ENCODE data around the gene RAB40B. TPM values are rescaled to one million over a fixed set of nuclear protein-coding genes. Genes with fewer than 3 reads are reported as not detected.

The RAB40B gene
- total and polyA plus RNA-seq, 2 donors (not counting 1 experiment from before 2014, with no cell fraction given), result 4.7 to 8.0 TPM

DNA sequence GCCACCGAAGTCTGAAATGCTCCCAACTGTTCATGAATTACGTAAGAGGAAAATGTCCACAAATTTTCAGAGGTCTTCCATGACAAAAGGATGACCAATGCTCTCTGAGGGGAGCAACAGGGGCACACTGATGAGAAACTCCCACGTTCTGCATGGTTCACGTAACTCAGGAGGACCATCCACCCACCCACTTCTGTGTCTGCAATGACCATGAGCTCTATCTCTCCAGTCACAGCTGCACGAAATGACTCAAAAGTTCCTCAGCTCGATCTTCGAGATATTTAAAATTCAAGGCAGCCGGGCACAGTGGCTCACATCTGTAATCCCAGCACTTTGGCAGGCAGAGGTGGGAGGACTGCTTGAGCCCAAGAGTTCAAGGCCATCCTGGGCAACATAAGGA lies 66.0 kb downstream of the RAB40B start:
- Histone ChIP-seq H3K9ac (ENCODE audit: low read length) (no peak overlapping the region), H3K4me2 (replicated peaks; ENCODE audit: low read depth, low read length, poor library complexity, severe bottlenecking) (no peak overlapping the region), H3K9me3 (ENCODE audit: control extremely low read depth in 1 of 3, control insufficient read depth in 2 of 3, insufficient read depth in 1 of 3, low read length in 2 of 3) (peaks cover 0 to 4% (median 0%) of the 10 kb centered on the region in 3 donors), H3K4me3 (ENCODE audit: control extremely low read depth in 1 of 5, extremely low read depth in 1 of 5, insufficient read depth in 1 of 5, low read depth in 2 of 5, low read length in 4 of 5) (no peak overlapping the region), H3K36me3 (replicated peaks in 1 of 2; ENCODE audit: control extremely low read depth in 1 of 2, control insufficient read depth in 1 of 2, extremely low read depth in 1 of 2, insufficient read depth in 2 of 2, low read length in 1 of 2) (peaks cover 0 to 60% of the 10 kb centered on the region in 2 experiments), H2AFZ (ENCODE audit: insufficient read depth, low read depth, low read length, poor library complexity, severe bottlenecking) (no peak overlapping the region), H3K27ac (ENCODE audit: low read length in 2 of 2) (no peak overlapping the region), H3K79me2 (ENCODE audit: control insufficient read depth, insufficient read depth, low read length) (peaks cover 77% of the 10 kb centered on the region), H3K4me1 (ENCODE audit: control insufficient read depth in 2 of 2, insufficient read depth in 2 of 2, low read length in 2 of 2) (no peaks in the 10 kb centered on the region), H3K27me3 (replicated peaks in 1 of 4; ENCODE audit: control extremely low read depth in 1 of 4, control insufficient read depth in 3 of 4, insufficient read depth in 4 of 4, low read length in 3 of 4) (no peaks in the 10 kb centered on the region), H4K20me1 (ENCODE audit: control insufficient read depth, insufficient read depth, low read length, poor library complexity, severe bottlenecking) (peaks cover 76% of the 10 kb centered on the region)
- H3K4me3 Mint-ChIP-seq, result no peak overlapping the region
- no peaks in the 10 kb centered on the region for H3K9me3 Mint-ChIP-seq (ENCODE audit: insufficient read depth)
- ATAC-seq (ENCODE audit: low read depth), result no peak
- intact Hi-C loops (cut with micrococcal nuclease), result no loop called here
- no peak for DNase-seq
- CTCF ChIA-PET, result no interaction called here
- H3K27ac Mint-ChIP-seq, result no peak overlapping the region
- TF ChIP-seq EZH2 (IDR thresholded peaks at IDR 0.05; ENCODE audit: borderline replicate concordance, insufficient read depth, low read depth, low read length, poor library complexity, severe bottlenecking), result no peak
- TF ChIP-seq, protein P1, sequence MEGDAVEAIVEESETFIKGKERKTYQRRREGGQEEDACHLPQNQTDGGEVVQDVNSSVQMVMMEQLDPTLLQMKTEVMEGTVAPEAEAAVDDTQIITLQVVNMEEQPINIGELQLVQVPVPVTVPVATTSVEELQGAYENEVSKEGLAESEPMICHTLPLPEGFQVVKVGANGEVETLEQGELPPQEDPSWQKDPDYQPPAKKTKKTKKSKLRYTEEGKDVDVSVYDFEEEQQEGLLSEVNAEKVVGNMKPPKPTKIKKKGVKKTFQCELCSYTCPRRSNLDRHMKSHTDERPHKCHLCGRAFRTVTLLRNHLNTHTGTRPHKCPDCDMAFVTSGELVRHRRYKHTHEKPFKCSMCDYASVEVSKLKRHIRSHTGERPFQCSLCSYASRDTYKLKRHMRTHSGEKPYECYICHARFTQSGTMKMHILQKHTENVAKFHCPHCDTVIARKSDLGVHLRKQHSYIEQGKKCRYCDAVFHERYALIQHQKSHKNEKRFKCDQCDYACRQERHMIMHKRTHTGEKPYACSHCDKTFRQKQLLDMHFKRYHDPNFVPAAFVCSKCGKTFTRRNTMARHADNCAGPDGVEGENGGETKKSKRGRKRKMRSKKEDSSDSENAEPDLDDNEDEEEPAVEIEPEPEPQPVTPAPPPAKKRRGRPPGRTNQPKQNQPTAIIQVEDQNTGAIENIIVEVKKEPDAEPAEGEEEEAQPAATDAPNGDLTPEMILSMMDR (IDR thresholded peaks at IDR 0.05), result no peak
- POLR2A ChIA-PET, result no interaction called here
- no peaks in the 10 kb centered on the region for H3K27me3 Mint-ChIP-seq
- H3K4me1 Mint-ChIP-seq, result peaks cover 6% of the 10 kb centered on the region
- WGBS (ENCODE audit: insufficient coverage), result 87% methylated on average over 8 of the region's 8 CpGs

DNA sequence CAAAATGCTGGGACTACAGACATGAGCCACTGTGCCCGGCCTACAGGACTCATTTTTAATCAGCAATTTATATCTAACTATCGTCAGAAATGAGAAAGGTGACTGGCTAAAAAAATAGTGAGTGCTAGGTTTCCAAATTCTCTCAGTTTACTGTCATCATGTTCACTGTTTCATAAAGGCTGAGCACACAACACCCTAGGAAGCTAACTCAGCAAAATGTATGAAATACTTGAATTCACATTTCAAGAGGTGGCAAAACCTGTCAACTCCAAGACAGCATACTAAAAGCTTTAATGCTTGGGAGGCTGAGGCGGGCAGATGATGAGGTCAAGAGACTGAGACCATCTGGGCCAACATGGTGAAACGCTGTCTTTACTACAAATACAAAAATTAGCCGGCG lies 67.0 kb downstream of the RAB40B start:
- no peak overlapping the region for H2AFZ ChIP-seq (ENCODE audit: insufficient read depth, low read depth, low read length, poor library complexity, severe bottlenecking)
- no peak for TF ChIP-seq EZH2 (IDR thresholded peaks at IDR 0.05; ENCODE audit: borderline replicate concordance, insufficient read depth, low read depth, low read length, poor library complexity, severe bottlenecking)
- TF ChIP-seq, protein P1 (IDR thresholded peaks at IDR 0.05), result no peak
- peaks cover 67% of the 10 kb centered on the region for H4K20me1 ChIP-seq (ENCODE audit: control insufficient read depth, insufficient read depth, low read length, poor library complexity, severe bottlenecking)
- no peak overlapping the region for H3K4me3 Mint-ChIP-seq
- no peaks in the 10 kb centered on the region for H3K27me3 ChIP-seq (replicated peaks in 1 of 4; ENCODE audit: control extremely low read depth in 1 of 4, control insufficient read depth in 3 of 4, insufficient read depth in 4 of 4, low read length in 3 of 4)
- H3K4me1 ChIP-seq (ENCODE audit: control insufficient read depth in 2 of 2, insufficient read depth in 2 of 2, low read length in 2 of 2), result no peaks in the 10 kb centered on the region
- H3K27me3 Mint-ChIP-seq, result no peaks in the 10 kb centered on the region
- ATAC-seq (ENCODE audit: low read depth) (no peak), DNase-seq (no peak)
- no peaks in the 10 kb centered on the region for H3K9me3 Mint-ChIP-seq (ENCODE audit: insufficient read depth)
- intact Hi-C loops (cut with micrococcal nuclease), result no loop called here
- H3K79me2 ChIP-seq (ENCODE audit: control insufficient read depth, insufficient read depth, low read length), result peaks cover 68% of the 10 kb centered on the region
- POLR2A ChIA-PET, result no interaction called here
- no peak overlapping the region for H3K27ac ChIP-seq (ENCODE audit: low read length in 2 of 2)
- H3K36me3 ChIP-seq (replicated peaks in 1 of 2; ENCODE audit: control extremely low read depth in 1 of 2, control insufficient read depth in 1 of 2, extremely low read depth in 1 of 2, insufficient read depth in 2 of 2, low read length in 1 of 2), result peaks cover 0 to 60% of the 10 kb centered on the region in 2 experiments
- no peak overlapping the region for H3K4me3 ChIP-seq (ENCODE audit: control extremely low read depth in 1 of 5, extremely low read depth in 1 of 5, insufficient read depth in 1 of 5, low read depth in 2 of 5, low read length in 4 of 5)
- no peak overlapping the region for H3K9ac ChIP-seq (ENCODE audit: low read length)
- H3K4me2 ChIP-seq (replicated peaks; ENCODE audit: low read depth, low read length, poor library complexity, severe bottlenecking), result no peak overlapping the region
- H3K27ac Mint-ChIP-seq, result no peak overlapping the region
- no peaks in the 10 kb centered on the region for H3K9me3 ChIP-seq (ENCODE audit: control extremely low read depth in 1 of 3, control insufficient read depth in 2 of 3, insufficient read depth in 1 of 3, low read length in 2 of 3)
- peaks cover 5% of the 10 kb centered on the region for H3K4me1 Mint-ChIP-seq
- WGBS (ENCODE audit: insufficient coverage), result 88% methylated on average over 3 of the region's 6 CpGs
- CTCF ChIA-PET, result interaction anchor here (0.9 kb wide), 1 partner anchor 393 kb away, joined by 4 read pairs; no protein-coding TSS in a partner anchor

All from B cell (primary cell).